Epithelial cell of esophagus (primary cell): ENCODE measurements around the gene FBLN2.

Experiments
- DNase-seq: peaks from one replicate; pipeline ENCODE4 v3.0.0; 2010; ENCODE audit warnings: low read depth
- H3K4me3 ChIP-seq: 2 replicates; pipeline ENCODE4 v1.5.1; 2011; ENCODE audit warnings: mild to moderate bottlenecking, low read length, control low read depth
- TF ChIP-seq, protein P1 (sequence below): IDR thresholded peaks from 2 replicates; pipeline ENCODE4 v1.5.1; 2011; ENCODE audit warnings: low read depth, mild to moderate bottlenecking, low read length, control low read depth, inconsistent platforms; ENCODE audit not compliant: insufficient read depth; ENCODE audit errors: missing control alignments

Gene FBLN2

DNA sequence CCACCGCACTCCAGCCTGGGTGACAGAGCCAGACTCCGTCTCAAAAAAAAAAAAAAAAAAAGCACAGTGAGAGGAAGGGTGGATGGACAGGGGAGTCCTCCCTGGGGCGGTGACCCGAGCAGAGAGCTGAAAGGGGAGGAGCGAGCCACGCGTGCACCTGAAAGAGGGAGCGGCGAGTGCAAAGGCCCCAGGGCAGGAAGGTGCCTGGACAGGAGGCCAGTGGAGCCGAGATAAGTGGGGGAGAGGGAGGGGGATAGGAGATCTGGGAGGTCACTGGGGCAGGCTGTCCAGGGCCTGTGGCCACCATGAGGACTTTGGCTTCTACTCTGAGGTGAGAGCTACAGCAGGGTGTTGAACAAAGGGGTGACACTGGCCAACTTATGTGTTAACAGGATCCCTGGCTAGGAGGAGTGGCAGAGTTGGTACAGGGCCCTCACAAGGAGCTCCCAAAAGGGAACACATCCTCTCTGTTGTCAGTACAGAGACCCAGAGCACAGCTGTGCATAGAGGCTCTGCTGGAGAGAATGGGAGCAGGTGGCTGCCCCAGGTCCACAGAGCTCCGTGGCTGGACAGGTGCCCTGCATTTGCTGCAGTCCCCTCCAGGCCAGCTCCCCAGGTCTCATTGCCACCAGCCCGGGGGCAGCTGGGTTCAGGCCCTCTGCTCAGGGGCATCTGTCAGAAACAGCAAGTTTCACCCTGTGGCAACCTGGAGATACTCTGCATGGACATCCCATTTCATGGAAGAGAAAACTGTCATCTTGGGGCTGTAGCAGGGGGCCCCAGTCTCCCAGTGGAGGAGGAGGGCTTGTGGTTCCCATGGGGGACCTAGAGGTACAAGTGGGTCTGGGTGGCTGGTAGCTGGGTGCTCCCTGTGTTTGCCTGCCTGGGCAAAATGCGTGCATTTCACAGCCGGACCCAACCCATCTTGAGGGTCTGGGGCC, 28.5 kb downstream of the FBLN2 start:
- no peak overlapping the region for H3K4me3 ChIP-seq
- TF ChIP-seq, protein P1, sequence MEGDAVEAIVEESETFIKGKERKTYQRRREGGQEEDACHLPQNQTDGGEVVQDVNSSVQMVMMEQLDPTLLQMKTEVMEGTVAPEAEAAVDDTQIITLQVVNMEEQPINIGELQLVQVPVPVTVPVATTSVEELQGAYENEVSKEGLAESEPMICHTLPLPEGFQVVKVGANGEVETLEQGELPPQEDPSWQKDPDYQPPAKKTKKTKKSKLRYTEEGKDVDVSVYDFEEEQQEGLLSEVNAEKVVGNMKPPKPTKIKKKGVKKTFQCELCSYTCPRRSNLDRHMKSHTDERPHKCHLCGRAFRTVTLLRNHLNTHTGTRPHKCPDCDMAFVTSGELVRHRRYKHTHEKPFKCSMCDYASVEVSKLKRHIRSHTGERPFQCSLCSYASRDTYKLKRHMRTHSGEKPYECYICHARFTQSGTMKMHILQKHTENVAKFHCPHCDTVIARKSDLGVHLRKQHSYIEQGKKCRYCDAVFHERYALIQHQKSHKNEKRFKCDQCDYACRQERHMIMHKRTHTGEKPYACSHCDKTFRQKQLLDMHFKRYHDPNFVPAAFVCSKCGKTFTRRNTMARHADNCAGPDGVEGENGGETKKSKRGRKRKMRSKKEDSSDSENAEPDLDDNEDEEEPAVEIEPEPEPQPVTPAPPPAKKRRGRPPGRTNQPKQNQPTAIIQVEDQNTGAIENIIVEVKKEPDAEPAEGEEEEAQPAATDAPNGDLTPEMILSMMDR: no peak
- no peak for DNase-seq

GRCh38 chr3:13578251-13578650, 29.3 kb downstream of the FBLN2 start:
- TF ChIP-seq, protein P1: no peak
- DNase-seq: no peak
- H3K4me3 ChIP-seq: no peak overlapping the region

- DNase-seq: peak; percentile 79
- H3K4me3 ChIP-seq: no peak overlapping the region
- TF ChIP-seq, protein P1: no peak
Observed at GRCh38 chr3:13579063-13579462, 30.1 kb downstream of the FBLN2 start.

DNA sequence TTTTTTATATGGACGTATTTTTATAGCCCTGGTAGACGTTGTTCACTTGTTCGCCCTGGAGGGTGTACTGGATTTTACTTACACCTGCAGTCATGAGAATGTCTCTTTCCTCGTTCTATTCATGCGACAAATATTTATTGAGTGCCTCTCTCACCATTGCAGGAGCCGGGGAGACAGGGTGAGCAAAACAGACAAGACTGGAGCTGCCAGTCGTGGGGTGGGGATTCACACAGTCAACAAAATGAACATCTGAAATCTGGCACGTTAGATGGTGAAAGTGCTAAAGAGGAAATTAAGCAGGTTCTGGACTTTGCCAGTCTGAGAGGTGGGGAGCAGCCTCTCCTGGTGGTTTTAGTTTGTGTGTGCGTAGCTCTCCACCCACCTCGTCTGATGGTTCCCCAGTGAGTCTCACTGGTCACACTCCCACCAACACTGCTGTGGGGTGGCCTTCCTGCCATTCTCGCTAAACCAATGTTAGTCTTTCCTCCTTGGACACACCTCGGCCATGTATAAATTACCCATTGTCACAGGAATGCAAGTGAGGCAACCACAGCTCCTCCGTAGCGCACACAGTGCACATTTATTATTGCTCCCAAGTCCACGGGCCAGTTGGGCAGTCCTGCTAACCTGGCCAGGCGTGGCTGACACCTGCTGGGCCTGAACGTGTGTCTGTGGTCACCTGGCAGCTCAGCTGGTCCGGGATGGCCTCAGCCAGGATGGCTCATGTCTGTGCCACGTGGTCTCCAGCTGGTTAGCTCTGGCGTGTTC, 31.5 kb downstream of the FBLN2 start:
- H3K4me3 ChIP-seq: no peak overlapping the region
- TF ChIP-seq, protein P1: no peak
- DNase-seq: peak; percentile 92

- TF ChIP-seq, protein P1: no peak
- no peak overlapping the region for H3K4me3 ChIP-seq
- DNase-seq: no peak
Observed at GRCh38 chr3:13581485-13582365, 32.8 kb downstream of the FBLN2 start.
